ENCODE data around the gene KAZN. TPM values are rescaled to one million over a fixed set of nuclear protein-coding genes. Genes with fewer than 3 reads are reported as not detected.

Gene KAZN
- polyA plus RNA-seq, 1 experiment = 5.5 TPM

- Histone ChIP-seq H3K36me3 (ENCODE audit: control insufficient read depth, insufficient read depth, low read length) (no peaks in the 10 kb centered on the region), H3K4me3 (ENCODE audit: low read depth, low read length) (no peak overlapping the region), H3K27me3 (ENCODE audit: control insufficient read depth, insufficient read depth, low read length) (no peaks in the 10 kb centered on the region)
- TF ChIP-seq CTCF (IDR thresholded peaks at IDR 0.05; ENCODE audit: insufficient read depth, low read depth, low read length) = no peak
- no peak for DNase-seq (ENCODE audit: low read depth)
- CTCF ChIA-PET = interaction anchor here (1.0 to 3.0 kb wide), 3 partner anchors 12 to 120 kb away, joined by 3 to 12 read pairs (median 4); no protein-coding TSS in a partner anchor
- POLR2A ChIA-PET = no interaction called here
Measured at GRCh38 chr1:14919289-14919688, 320.8 kb downstream of the KAZN start.

- ChIA-PET POLR2A (no interaction called here), CTCF (interaction anchor here (1.7 kb wide), 1 partner anchor 12 kb away, joined by 4 read pairs; no protein-coding TSS in a partner anchor)
- DNase-seq (ENCODE audit: low read depth) = no peak
- H3K27me3 ChIP-seq (ENCODE audit: control insufficient read depth, insufficient read depth, low read length) = no peaks in the 10 kb centered on the region
- H3K4me3 ChIP-seq (ENCODE audit: low read depth, low read length) = no peak overlapping the region
- no peak for TF ChIP-seq CTCF (IDR thresholded peaks at IDR 0.05; ENCODE audit: insufficient read depth, low read depth, low read length)
- H3K36me3 ChIP-seq (ENCODE audit: control insufficient read depth, insufficient read depth, low read length) = no peaks in the 10 kb centered on the region
Measured at GRCh38 chr1:14919751-14920150, 321.3 kb downstream of the KAZN start.

GRCh38 chr1:14921057-14921456 lies 322.6 kb downstream of the KAZN start:
- Histone ChIP-seq H3K4me3 (ENCODE audit: low read depth, low read length) (no peak overlapping the region), H3K27me3 (ENCODE audit: control insufficient read depth, insufficient read depth, low read length) (no peaks in the 10 kb centered on the region), H3K36me3 (ENCODE audit: control insufficient read depth, insufficient read depth, low read length) (no peaks in the 10 kb centered on the region)
- no peak for TF ChIP-seq CTCF (IDR thresholded peaks at IDR 0.05; ENCODE audit: insufficient read depth, low read depth, low read length)
- CTCF ChIA-PET = interaction anchor here (0.5 to 3.1 kb wide), 2 partner anchors 9 to 107 kb away, joined by 3 to 19 read pairs; no protein-coding TSS in a partner anchor
- POLR2A ChIA-PET = no interaction called here
- no peak for DNase-seq (ENCODE audit: low read depth)

- peak overlapping the region; percentile 75; the same call in 1 of the 2 replicates for H3K4me3 ChIP-seq (ENCODE audit: low read depth, low read length)
- DNase-seq (ENCODE audit: low read depth) = no peak
- H3K36me3 ChIP-seq (ENCODE audit: control insufficient read depth, insufficient read depth, low read length) = no peaks in the 10 kb centered on the region
- ChIA-PET CTCF (interaction anchor here (0.6 to 3.1 kb wide), 2 partner anchors 105 to 788 kb away, joined by 3 to 19 read pairs; no protein-coding TSS in a partner anchor), POLR2A (interaction anchor here (0.6 kb wide), 1 partner anchor 21 kb away, joined by 10 read pairs; no protein-coding TSS in a partner anchor)
- TF ChIP-seq CTCF (IDR thresholded peaks at IDR 0.05; ENCODE audit: insufficient read depth, low read depth, low read length) = no peak
- H3K27me3 ChIP-seq (ENCODE audit: control insufficient read depth, insufficient read depth, low read length) = no peaks in the 10 kb centered on the region
Measured at GRCh38 chr1:14922942-14923726, 324.6 kb downstream of the KAZN start.

- ChIA-PET CTCF (interaction anchor here (1.0 to 3.1 kb wide), 3 partner anchors 96 to 104 kb away, joined by 3 to 19 read pairs (median 10); no protein-coding TSS in a partner anchor), POLR2A (no interaction called here)
- TF ChIP-seq CTCF (IDR thresholded peaks at IDR 0.05; ENCODE audit: insufficient read depth, low read depth, low read length) = no peak
- DNase-seq (ENCODE audit: low read depth) = no peak
- Histone ChIP-seq H3K36me3 (ENCODE audit: control insufficient read depth, insufficient read depth, low read length) (no peaks in the 10 kb centered on the region), H3K4me3 (ENCODE audit: low read depth, low read length) (peak overlapping the region; percentile 75), H3K27me3 (ENCODE audit: control insufficient read depth, insufficient read depth, low read length) (no peaks in the 10 kb centered on the region)
Measured at GRCh38 chr1:14923727-14924452, 325.4 kb downstream of the KAZN start.

Data from BJ (cell line).